ENCODE results near the gene CNP.

The CNP gene

GRCh38 chr17:42026857-42027589, 60.4 kb downstream of the CNP start:
- DNase-seq (ENCODE audit: low read depth), result no peak
- no peak for TF ChIP-seq CTCF (IDR thresholded peaks at IDR 0.05; ENCODE audit: low read depth, low read length, missing control alignments)
- no peak overlapping the region for H3K4me3 ChIP-seq (ENCODE audit: low read depth, low read length)
